ENCODE results near the gene NPLOC4.
"Not testable (repeated sequence)": the region's sequence is repeated elsewhere in the genome, so short reads cannot be mapped to it uniquely, and the experiment has no call there.

The NPLOC4 gene

GRCh38 chr17:81630274-81630673 is 6.6 kb downstream of the NPLOC4 start:
- WGBS, 2 experiments (ENCODE audit: insufficient coverage in 2 of 2) = 91 to 95% methylated on average over 5 to 8 of the region's 8 CpGs
- H3K4me1 ChIP-seq (ENCODE audit: control insufficient read depth, insufficient read depth, low read length, poor library complexity, severe bottlenecking) = peaks cover 3% of the 10 kb centered on the region
- no peak overlapping the region for H3K27ac ChIP-seq (ENCODE audit: low read depth, low read length, severe bottlenecking)
- H3K36me3 ChIP-seq (ENCODE audit: control insufficient read depth, insufficient read depth, low read length) = peaks cover 84% of the 10 kb centered on the region
- no peaks in the 10 kb centered on the region for H3K9me3 ChIP-seq (ENCODE audit: control insufficient read depth, low read length)
- no peak overlapping the region for H3K4me3 ChIP-seq (ENCODE audit: extremely low read depth, insufficient read depth, low read length, poor library complexity, severe bottlenecking)

DNA sequence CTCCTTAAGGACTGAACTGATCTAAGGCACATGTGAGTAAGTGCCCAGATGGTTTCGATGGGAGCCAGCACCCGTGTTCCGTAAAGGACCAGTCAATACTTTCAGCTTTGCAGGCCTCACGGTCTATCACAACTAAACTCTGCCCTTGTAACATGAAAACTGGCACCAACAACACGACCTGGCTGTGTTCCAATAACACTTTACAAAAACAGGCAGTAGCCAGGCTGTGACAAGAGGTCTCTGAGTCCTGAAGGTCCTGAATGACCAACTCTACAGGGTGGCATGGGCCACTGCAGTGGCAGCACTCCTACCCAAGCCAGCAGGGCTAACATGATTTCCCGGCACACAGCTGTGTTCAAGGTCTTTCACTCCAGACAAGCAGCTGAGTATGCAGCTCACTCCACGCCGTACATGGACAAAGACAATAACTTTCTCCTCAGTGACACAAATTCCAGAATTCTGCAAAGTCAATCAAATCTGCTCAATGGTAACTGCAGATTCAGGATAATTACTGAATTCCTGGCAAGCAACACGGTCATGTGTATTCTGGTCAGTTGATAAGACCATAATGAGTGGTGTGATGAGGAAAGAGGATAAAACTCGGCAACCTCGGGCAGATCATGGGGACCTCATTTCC is 15.3 kb downstream of the NPLOC4 start:
- peaks cover 82% of the 10 kb centered on the region for H3K36me3 ChIP-seq (ENCODE audit: control insufficient read depth, insufficient read depth, low read length)

DNA sequence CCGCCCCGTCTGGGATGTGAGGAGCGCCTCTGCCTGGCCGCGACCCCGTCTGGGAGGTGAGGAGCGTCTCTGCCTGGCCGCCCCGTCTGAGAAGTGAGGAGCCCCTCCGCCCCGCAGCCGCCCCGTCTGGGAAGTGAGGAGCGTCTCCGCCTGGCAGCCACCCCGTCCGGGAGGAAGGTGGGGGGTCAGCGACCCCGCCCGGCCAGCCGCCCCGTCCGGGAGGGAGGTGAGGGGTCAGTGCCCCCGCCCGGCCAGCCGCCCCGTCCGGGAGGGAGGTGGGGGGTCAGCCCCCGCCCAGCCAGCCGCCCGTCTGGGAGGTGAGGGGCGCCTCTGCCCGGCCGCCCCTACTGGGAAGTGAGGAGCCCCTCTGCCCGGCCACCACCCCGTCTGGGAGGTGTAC is 18.6 kb downstream of the NPLOC4 start:
- WGBS, 2 experiments (ENCODE audit: insufficient coverage in 2 of 2) = no CpG with 5 or more reads among the region's 36 CpGs
- H3K36me3 ChIP-seq (ENCODE audit: control insufficient read depth, insufficient read depth, low read length) = peaks cover 80% of the 10 kb centered on the region
- not testable (repeated sequence) for H3K4me1 ChIP-seq (ENCODE audit: control insufficient read depth, insufficient read depth, low read length, poor library complexity, severe bottlenecking); H3K9me3 ChIP-seq (ENCODE audit: control insufficient read depth, low read length); H3K27ac ChIP-seq (ENCODE audit: low read depth, low read length, severe bottlenecking); H3K4me3 ChIP-seq (ENCODE audit: extremely low read depth, insufficient read depth, low read length, poor library complexity, severe bottlenecking)

More for the DNA sequence above, 15.3 kb downstream of the NPLOC4 start:
- Histone ChIP-seq H3K4me3 (ENCODE audit: extremely low read depth, insufficient read depth, low read length, poor library complexity, severe bottlenecking) (no peak overlapping the region), H3K4me1 (ENCODE audit: control insufficient read depth, insufficient read depth, low read length, poor library complexity, severe bottlenecking) (no peaks in the 10 kb centered on the region), H3K27ac (ENCODE audit: low read depth, low read length, severe bottlenecking) (no peak overlapping the region), H3K9me3 (ENCODE audit: control insufficient read depth, low read length) (no peaks in the 10 kb centered on the region)
- 97% methylated on average over 9 of the region's 11 CpGs for WGBS, 2 experiments (ENCODE audit: insufficient coverage in 2 of 2)

DNA sequence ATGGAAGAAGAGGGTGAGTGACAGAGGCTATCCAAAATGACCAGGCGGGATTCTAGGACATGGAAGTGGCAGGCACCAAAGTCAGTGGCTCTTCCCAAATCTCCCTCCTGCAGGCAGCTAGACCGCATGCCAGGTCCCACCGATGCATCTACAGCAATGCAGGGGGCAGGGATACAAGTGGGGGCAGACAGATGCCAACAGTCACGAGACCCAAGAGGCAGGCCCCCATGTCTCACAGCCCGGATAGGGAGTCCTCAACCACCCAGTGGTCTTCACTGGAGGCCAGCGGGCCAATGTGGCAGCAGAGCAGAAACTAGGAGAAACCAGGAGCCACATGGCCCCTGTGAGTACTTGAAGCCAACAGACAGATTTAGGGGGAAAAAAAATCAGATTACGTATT is 20.0 kb downstream of the NPLOC4 start:
- peaks cover 81% of the 10 kb centered on the region for H3K36me3 ChIP-seq (ENCODE audit: control insufficient read depth, insufficient read depth, low read length)
- WGBS, 2 experiments (ENCODE audit: insufficient coverage in 2 of 2) = 57 to 58% methylated on average over 5 of the region's 7 CpGs
- H3K9me3 ChIP-seq (ENCODE audit: control insufficient read depth, low read length) = no peaks in the 10 kb centered on the region
- H3K4me3 ChIP-seq (ENCODE audit: extremely low read depth, insufficient read depth, low read length, poor library complexity, severe bottlenecking) = no peak overlapping the region
- H3K27ac ChIP-seq (ENCODE audit: low read depth, low read length, severe bottlenecking) = no peak overlapping the region
- H3K4me1 ChIP-seq (ENCODE audit: control insufficient read depth, insufficient read depth, low read length, poor library complexity, severe bottlenecking) = no peaks in the 10 kb centered on the region

- Histone ChIP-seq H3K36me3 (ENCODE audit: control insufficient read depth, insufficient read depth, low read length) (peaks cover 77% of the 10 kb centered on the region), H3K4me3 (ENCODE audit: extremely low read depth, insufficient read depth, low read length, poor library complexity, severe bottlenecking) (no peak overlapping the region), H3K4me1 (ENCODE audit: control insufficient read depth, insufficient read depth, low read length, poor library complexity, severe bottlenecking) (no peaks in the 10 kb centered on the region), H3K27ac (ENCODE audit: low read depth, low read length, severe bottlenecking) (no peak overlapping the region), H3K9me3 (ENCODE audit: control insufficient read depth, low read length) (no peaks in the 10 kb centered on the region)
- WGBS, 2 experiments (ENCODE audit: insufficient coverage in 2 of 2) = 90 to 91% methylated on average over 3 to 4 of the region's 4 CpGs
Measured at GRCh38 chr17:81615401-81615930, 21.4 kb downstream of the NPLOC4 start.

- Histone ChIP-seq H3K4me1 (ENCODE audit: control insufficient read depth, insufficient read depth, low read length, poor library complexity, severe bottlenecking) (no peaks in the 10 kb centered on the region), H3K9me3 (ENCODE audit: control insufficient read depth, low read length) (no peaks in the 10 kb centered on the region), H3K36me3 (ENCODE audit: control insufficient read depth, insufficient read depth, low read length) (peaks cover 91% of the 10 kb centered on the region), H3K27ac (ENCODE audit: low read depth, low read length, severe bottlenecking) (no peak overlapping the region), H3K4me3 (ENCODE audit: extremely low read depth, insufficient read depth, low read length, poor library complexity, severe bottlenecking) (no peak overlapping the region)
- 97 to 98% methylated on average over 12 to 13 of the region's 16 CpGs for WGBS, 2 experiments (ENCODE audit: insufficient coverage in 2 of 2)
Measured at GRCh38 chr17:81612172-81612970, 24.5 kb downstream of the NPLOC4 start.

GRCh38 chr17:81609541-81610311 is 27.2 kb downstream of the NPLOC4 start:
- 95 to 99% methylated on average over 14 to 19 of the region's 19 CpGs for WGBS, 2 experiments (ENCODE audit: insufficient coverage in 2 of 2)
- Histone ChIP-seq H3K36me3 (ENCODE audit: control insufficient read depth, insufficient read depth, low read length) (peaks cover 91% of the 10 kb centered on the region), H3K9me3 (ENCODE audit: control insufficient read depth, low read length) (no peaks in the 10 kb centered on the region), H3K27ac (ENCODE audit: low read depth, low read length, severe bottlenecking) (no peak overlapping the region), H3K4me1 (ENCODE audit: control insufficient read depth, insufficient read depth, low read length, poor library complexity, severe bottlenecking) (no peaks in the 10 kb centered on the region), H3K4me3 (ENCODE audit: extremely low read depth, insufficient read depth, low read length, poor library complexity, severe bottlenecking) (no peak overlapping the region)

DNA sequence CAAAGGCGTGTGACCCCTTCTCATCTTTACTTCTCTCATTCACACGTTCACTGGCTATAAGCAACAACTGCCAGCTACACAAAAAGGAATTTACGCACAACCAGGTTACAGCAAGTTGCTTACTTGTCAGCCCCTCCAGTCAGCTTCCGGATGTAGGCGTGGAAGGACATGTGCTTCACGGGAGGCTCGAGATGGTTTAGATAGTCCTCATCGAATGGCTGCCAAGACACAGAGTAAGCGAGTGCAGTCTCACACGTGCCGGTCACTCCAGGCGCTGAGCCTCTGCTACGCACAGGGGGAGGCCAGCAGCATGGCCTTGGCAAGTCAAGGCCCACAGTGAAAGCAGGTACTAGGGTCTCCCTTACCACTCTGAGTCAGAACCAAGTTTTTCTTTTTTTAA is 28.3 kb downstream of the NPLOC4 start:
- peaks cover 91% of the 10 kb centered on the region for H3K36me3 ChIP-seq (ENCODE audit: control insufficient read depth, insufficient read depth, low read length)
- no peaks in the 10 kb centered on the region for H3K4me1 ChIP-seq (ENCODE audit: control insufficient read depth, insufficient read depth, low read length, poor library complexity, severe bottlenecking)
- H3K27ac ChIP-seq (ENCODE audit: low read depth, low read length, severe bottlenecking) = no peak overlapping the region
- whole genome bisulfite sequencing, 2 experiments (ENCODE audit: insufficient coverage in 2 of 2) = 96% methylated on average over 13 of the region's 13 CpGs
- no peak overlapping the region for H3K4me3 ChIP-seq (ENCODE audit: extremely low read depth, insufficient read depth, low read length, poor library complexity, severe bottlenecking)
- no peaks in the 10 kb centered on the region for H3K9me3 ChIP-seq (ENCODE audit: control insufficient read depth, low read length)

DNA sequence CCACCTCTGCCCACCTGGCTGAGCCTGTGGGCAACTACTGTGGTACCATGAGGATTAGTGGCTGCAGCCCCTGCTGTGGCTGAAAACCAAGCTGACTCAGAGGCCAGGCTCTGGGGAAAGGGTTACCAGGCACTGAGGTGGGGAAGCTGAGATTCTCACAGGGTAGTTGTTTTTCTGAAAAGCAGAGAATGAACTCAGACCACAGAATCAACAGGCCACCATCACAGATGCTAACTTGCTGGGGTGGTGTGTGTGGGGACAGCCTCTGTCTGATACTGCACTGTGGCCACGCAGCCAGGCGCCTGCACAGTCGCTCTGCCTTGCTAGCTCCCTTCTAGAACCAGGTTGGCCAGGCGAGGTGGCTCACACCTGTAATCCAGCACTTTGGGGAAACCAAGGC is 28.8 kb downstream of the NPLOC4 start:
- H3K27ac ChIP-seq (ENCODE audit: low read depth, low read length, severe bottlenecking) = no peak overlapping the region
- H3K4me3 ChIP-seq (ENCODE audit: extremely low read depth, insufficient read depth, low read length, poor library complexity, severe bottlenecking) = no peak overlapping the region
- H3K4me1 ChIP-seq (ENCODE audit: control insufficient read depth, insufficient read depth, low read length, poor library complexity, severe bottlenecking) = no peaks in the 10 kb centered on the region
- H3K36me3 ChIP-seq (ENCODE audit: control insufficient read depth, insufficient read depth, low read length) = peaks cover 89% of the 10 kb centered on the region
- H3K9me3 ChIP-seq (ENCODE audit: control insufficient read depth, low read length) = no peaks in the 10 kb centered on the region
- WGBS, 2 experiments (ENCODE audit: insufficient coverage in 2 of 2) = 97 to 100% methylated on average over 3 to 4 of the region's 4 CpGs

- H3K4me1 ChIP-seq (ENCODE audit: control insufficient read depth, insufficient read depth, low read length, poor library complexity, severe bottlenecking) = no peaks in the 10 kb centered on the region
- 95 to 100% methylated on average over 2 to 5 of the region's 6 CpGs for WGBS, 2 experiments (ENCODE audit: insufficient coverage in 2 of 2)
- H3K27ac ChIP-seq (ENCODE audit: low read depth, low read length, severe bottlenecking) = no peak overlapping the region
- no peaks in the 10 kb centered on the region for H3K9me3 ChIP-seq (ENCODE audit: control insufficient read depth, low read length)
- H3K36me3 ChIP-seq (ENCODE audit: control insufficient read depth, insufficient read depth, low read length) = peaks cover 89% of the 10 kb centered on the region
- no peak overlapping the region for H3K4me3 ChIP-seq (ENCODE audit: extremely low read depth, insufficient read depth, low read length, poor library complexity, severe bottlenecking)
Measured at GRCh38 chr17:81607431-81607830, 29.5 kb downstream of the NPLOC4 start.

Measured in mesodermal cell (in vitro differentiated cells).